Esophagus squamous epithelium (tissue), 5 donors: ENCODE data around the gene ZAR1. TPM values are rescaled to one million over a fixed set of nuclear protein-coding genes. Genes with fewer than 3 reads are reported as not detected.
"Not testable (repeated sequence)": the region's sequence is repeated elsewhere in the genome, so short reads cannot be mapped to it uniquely, and the experiment has no call there.

Experiments used
- DNase-seq: peaks from one replicate; lab custom pipeline; 2025; lab: John Stamatoyannopoulos, UW
- H3K27ac ChIP-seq, 4 donors: fragments of 200-600 bp; sonication (generic); one replicate each; pipeline ENCODE4 v1.5.1; 2016 to 2019; ENCODE audit warnings: mild to moderate bottlenecking in 1 of 4
- H3K27me3 ChIP-seq, 4 donors: fragments of 200-600 bp; sonication (generic); 1 replicate in 3 of 4; 2 replicates in 1 of 4; pipeline versions ENCODE4 v1.5.1 to v1.6.0; 2017 to 2021; ENCODE audit warnings: antibody characterized with exemption in 1 of 4
- H3K36me3 ChIP-seq, 3 donors: fragments of 200-600 bp; sonication (generic); one replicate each; pipeline ENCODE4 v1.5.1; 2016 to 2019
- H3K4me1 ChIP-seq, 3 donors: fragments of 200-600 bp; sonication (generic); one replicate each; pipeline ENCODE4 v1.5.1; 2017 to 2019
- H3K4me3 ChIP-seq, 4 donors: fragments of 200-600 bp; sonication (generic); 1 replicate in 3 of 4; 2 replicates in 1 of 4; pipeline ENCODE4 v1.5.1; 2016 to 2019; ENCODE audit warnings: mild to moderate bottlenecking in 2 of 4, moderate library complexity in 1 of 4
- H3K9me3 ChIP-seq, 3 donors: fragments of 200-600 bp; sonication (generic); one replicate each; pipeline ENCODE4 v1.5.1; 2016 to 2019
- POLR2A ChIP-seq, 4 donors: fragments of 450-650 bp; IDR thresholded peaks; one replicate each; pipeline ENCODE4 v1.6.1; 2017; ENCODE audit warnings: antibody characterized with exemption in 4 of 4, mild to moderate bottlenecking in 4 of 4, moderate library complexity in 3 of 4
- WGBS, 2 donors: methylation state at CpG; one replicate each; pipeline ENCODE4 v1.1.5; 2018; 5-methylcytosine and 5-hydroxymethylcytosine counted together
- intact Hi-C: fragments of 100-400 bp; cut with DNase I; formaldehyde crosslinking; loops from one replicate; pipeline ENCODE4 v1.15.0; 2022
- total RNA-seq, 4 donors: library from RNA; depleted of rRNA; stranded (reverse); fragments of >200 nt; gene quantifications; one replicate each; pipeline ENCODE4 v1.1.0, GENCODE V29; 2016
- TF ChIP-seq, protein P1 (sequence below), 6 experiments: fragments of 450-650 bp in 4 of 6; fragments of 200-600 bp in 2 of 6; sonication (generic) in 2 of 6; IDR thresholded peaks; one replicate each; pipeline ENCODE4 v1.5.1; 2016 to 2019; ENCODE audit warnings: antibody characterized with exemption in 6 of 6, mild to moderate bottlenecking in 4 of 6, moderate library complexity in 4 of 6
- donor health status: DM: yes; HTN: yes; CAD: no.

The ZAR1 gene, protein sequence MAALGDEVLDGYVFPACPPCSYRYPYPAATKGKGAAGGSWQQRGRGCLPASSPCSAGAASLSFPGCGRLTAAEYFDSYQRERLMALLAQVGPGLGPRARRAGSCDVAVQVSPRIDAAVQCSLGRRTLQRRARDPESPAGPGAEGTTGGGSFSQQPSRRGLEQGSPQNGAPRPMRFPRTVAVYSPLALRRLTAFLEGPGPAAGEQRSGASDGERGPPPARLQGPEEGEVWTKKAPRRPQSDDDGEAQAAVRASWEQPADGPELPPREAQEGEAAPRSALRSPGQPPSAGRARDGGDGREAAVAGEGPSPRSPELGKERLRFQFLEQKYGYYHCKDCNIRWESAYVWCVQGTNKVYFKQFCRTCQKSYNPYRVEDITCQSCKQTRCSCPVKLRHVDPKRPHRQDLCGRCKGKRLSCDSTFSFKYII
- total RNA-seq = not detected

DNA sequence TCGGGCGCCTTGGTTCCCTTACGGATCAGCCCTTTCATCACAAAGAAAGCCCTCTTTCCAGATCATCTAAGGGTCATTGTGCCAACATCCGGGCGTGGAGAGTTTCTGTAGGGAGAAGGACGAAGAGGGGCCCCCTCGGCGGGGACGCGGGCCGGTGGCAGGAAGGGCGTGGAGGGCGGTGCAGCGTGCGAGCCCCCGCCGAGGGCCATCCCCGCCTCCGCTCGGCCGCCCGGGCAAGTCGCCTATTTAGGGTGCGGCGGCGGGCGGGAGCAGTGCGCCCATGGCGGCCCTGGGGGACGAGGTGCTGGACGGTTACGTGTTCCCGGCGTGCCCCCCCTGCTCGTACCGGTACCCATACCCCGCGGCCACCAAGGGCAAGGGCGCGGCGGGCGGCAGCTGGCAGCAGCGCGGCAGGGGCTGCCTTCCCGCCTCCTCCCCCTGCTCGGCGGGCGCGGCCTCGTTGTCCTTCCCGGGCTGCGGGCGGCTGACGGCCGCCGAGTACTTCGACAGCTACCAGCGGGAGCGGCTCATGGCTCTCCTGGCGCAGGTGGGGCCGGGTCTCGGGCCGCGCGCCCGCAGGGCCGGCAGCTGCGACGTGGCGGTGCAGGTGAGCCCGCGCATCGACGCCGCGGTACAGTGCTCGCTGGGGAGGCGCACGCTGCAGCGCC lies at the start of gene ZAR1:
ZAR1 (plus strand) TSS at position 241 of the 668 bp plus-strand sequence; CDS start at position 281, 40 bp downstream.
- DNase-seq = no peak
- Histone ChIP-seq H3K27me3 (peaks cover 0 to 74% (median 4%) of the 10 kb centered on the region in 4 donors), H3K9me3 (no peaks in the 10 kb centered on the region), H3K27ac (no peak within 1 kb of the TSS), H3K4me1 (peaks cover 0 to 17% (median 12%) of the 10 kb centered on the region in 3 donors), H3K4me3 (peak within 1 kb of the TSS; percentile 15 to 57 (median 38)), H3K36me3 (no peaks in the 10 kb centered on the region)
- TF ChIP-seq POLR2A (IDR thresholded peaks at IDR 0.05) = no peak
- TF ChIP-seq, protein P1, sequence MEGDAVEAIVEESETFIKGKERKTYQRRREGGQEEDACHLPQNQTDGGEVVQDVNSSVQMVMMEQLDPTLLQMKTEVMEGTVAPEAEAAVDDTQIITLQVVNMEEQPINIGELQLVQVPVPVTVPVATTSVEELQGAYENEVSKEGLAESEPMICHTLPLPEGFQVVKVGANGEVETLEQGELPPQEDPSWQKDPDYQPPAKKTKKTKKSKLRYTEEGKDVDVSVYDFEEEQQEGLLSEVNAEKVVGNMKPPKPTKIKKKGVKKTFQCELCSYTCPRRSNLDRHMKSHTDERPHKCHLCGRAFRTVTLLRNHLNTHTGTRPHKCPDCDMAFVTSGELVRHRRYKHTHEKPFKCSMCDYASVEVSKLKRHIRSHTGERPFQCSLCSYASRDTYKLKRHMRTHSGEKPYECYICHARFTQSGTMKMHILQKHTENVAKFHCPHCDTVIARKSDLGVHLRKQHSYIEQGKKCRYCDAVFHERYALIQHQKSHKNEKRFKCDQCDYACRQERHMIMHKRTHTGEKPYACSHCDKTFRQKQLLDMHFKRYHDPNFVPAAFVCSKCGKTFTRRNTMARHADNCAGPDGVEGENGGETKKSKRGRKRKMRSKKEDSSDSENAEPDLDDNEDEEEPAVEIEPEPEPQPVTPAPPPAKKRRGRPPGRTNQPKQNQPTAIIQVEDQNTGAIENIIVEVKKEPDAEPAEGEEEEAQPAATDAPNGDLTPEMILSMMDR (IDR thresholded peaks at IDR 0.05) = no peak
- intact Hi-C loops = no loop called here
- WGBS, 2 donors = 1% methylated on average over 7 of the region's 80 CpGs; no CpG with 5 or more reads in 1 of the 2 donors

DNA sequence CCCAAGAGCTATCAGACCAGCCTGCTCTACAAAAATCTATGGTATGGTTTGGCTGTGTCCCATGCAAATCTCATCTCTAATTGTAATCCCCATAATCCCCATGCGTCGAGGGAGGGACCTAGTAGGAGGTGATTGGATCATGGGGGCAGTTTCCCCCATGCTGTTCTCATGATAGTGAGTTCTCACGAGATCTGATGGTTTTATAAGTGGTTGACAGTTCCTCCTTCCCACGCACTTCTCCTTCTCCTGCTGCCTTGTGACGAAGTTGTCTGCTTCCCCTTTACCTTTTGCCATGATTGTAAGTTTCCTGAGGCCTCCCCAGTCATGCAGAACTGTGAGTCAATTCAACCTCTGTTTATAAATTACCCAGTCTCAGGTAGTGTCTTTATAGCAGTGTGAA lies 49.1 kb upstream of the ZAR1 start:
- 62 to 67% methylated on average over 5 of the region's 5 CpGs for WGBS, 2 donors
- H3K27ac ChIP-seq, intact Hi-C loops: not testable (repeated sequence)

DNA sequence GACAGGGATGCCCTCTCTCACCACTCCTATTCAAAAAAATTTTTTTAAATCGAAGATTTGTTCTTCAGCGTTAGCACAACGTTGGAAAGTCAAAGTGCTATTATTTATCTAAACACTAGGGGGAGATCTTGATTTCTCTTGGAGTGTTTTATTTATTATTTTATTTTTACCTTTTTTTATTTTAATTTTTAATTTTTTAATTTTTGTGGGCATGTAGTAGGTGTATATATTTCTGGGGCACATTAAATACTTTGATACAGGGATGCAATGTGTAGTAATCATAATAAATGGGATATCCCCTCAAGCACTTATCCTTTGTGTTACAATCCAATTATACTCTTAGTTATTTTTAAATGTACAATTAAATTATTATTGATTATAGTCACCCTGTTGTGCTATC lies 44.3 kb upstream of the ZAR1 start:
- no peaks in the 10 kb centered on the region for H3K27me3 ChIP-seq
- H3K9me3 ChIP-seq = no peaks in the 10 kb centered on the region
- H3K4me3 ChIP-seq = no peak overlapping the region
- no peak overlapping the region for H3K27ac ChIP-seq
- no peak for TF ChIP-seq POLR2A (IDR thresholded peaks at IDR 0.05)
- TF ChIP-seq, protein P1 (IDR thresholded peaks at IDR 0.05) = peak in 4 of 6 experiments; percentile 30 to 51 (median 45)
- H3K36me3 ChIP-seq = no peaks in the 10 kb centered on the region
- no peak for DNase-seq
- H3K4me1 ChIP-seq = no peaks in the 10 kb centered on the region
- intact Hi-C loops = no loop called here
- WGBS, 2 donors = 5 to 11% methylated on average over 3 of the region's 3 CpGs

More for the DNA sequence above, 49.1 kb upstream of the ZAR1 start:
- not testable (repeated sequence) for H3K4me1 ChIP-seq, H3K36me3 ChIP-seq, H3K27me3 ChIP-seq, H3K4me3 ChIP-seq, H3K9me3 ChIP-seq, DNase-seq

DNA sequence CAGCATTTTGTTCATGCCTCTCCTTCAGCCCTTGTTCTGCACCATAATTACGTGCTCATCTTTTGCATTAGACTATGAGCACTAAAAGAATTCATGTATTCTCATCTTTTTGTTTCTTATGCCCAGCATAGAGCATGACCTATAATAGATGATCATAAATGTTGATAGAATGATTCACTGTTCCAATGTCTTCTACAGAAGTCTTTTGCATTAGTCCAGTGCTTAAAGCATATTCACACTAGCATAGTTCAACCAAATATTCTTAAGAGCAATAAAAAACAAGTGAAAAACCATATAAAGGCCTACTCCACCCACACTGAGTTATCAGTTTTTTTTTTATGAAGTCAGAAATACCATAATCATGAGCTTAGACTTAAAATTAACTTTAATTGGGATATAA lies 43.4 kb upstream of the ZAR1 start:
- Histone ChIP-seq H3K9me3 (no peaks in the 10 kb centered on the region), H3K4me3 (no peak overlapping the region), H3K36me3 (no peaks in the 10 kb centered on the region), H3K4me1 (no peaks in the 10 kb centered on the region), H3K27me3 (no peaks in the 10 kb centered on the region), H3K27ac (no peak overlapping the region)
- WGBS, 2 donors = 72 to 85% methylated on average over 1 of the region's 1 CpG
- TF ChIP-seq, protein P1 (IDR thresholded peaks at IDR 0.05) = no peak
- TF ChIP-seq POLR2A (IDR thresholded peaks at IDR 0.05) = no peak
- intact Hi-C loops = no loop called here
- no peak for DNase-seq

DNA sequence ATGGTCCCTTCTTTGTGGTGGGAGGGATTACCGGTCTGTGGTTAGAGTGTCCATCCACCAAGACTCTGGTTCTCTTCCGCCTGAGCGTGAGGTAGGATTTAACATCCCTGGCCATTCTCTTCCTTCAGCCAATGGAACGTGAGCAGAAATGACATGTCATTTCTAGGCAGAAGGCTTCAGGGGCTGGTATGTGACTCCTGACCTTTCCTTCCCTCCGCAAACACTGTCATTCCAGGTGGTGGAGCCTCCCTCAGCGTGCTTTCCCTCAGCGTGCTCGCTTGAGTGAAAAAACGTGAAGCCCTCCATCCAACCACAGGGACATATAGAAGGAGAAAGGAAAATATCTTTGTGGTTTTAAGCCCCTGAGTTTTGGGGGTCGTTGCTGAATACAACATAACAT lies 40.9 kb upstream of the ZAR1 start:
- 80 to 86% methylated on average over 6 to 10 of the region's 10 CpGs for WGBS, 2 donors
- no peak for DNase-seq
- intact Hi-C loops = no loop called here

More for the DNA sequence above, 40.9 kb upstream of the ZAR1 start:
- Histone ChIP-seq H3K4me1 (no peaks in the 10 kb centered on the region), H3K4me3 (no peak overlapping the region), H3K9me3 (no peaks in the 10 kb centered on the region), H3K27me3 (no peaks in the 10 kb centered on the region), H3K36me3 (no peaks in the 10 kb centered on the region), H3K27ac (no peak overlapping the region)
- TF ChIP-seq, protein P1 (IDR thresholded peaks at IDR 0.05) = no peak
- no peak for TF ChIP-seq POLR2A (IDR thresholded peaks at IDR 0.05)
